ENCODE measurements around the gene LAMTOR5. TPM values are rescaled to one million over a fixed set of nuclear protein-coding genes. Genes with fewer than 3 reads are reported as not detected.

The LAMTOR5 gene
- total and polyA plus RNA-seq, 2 of the 4 experiments (the other 2 are of a cell fraction), result 159 to 369 TPM

DNA sequence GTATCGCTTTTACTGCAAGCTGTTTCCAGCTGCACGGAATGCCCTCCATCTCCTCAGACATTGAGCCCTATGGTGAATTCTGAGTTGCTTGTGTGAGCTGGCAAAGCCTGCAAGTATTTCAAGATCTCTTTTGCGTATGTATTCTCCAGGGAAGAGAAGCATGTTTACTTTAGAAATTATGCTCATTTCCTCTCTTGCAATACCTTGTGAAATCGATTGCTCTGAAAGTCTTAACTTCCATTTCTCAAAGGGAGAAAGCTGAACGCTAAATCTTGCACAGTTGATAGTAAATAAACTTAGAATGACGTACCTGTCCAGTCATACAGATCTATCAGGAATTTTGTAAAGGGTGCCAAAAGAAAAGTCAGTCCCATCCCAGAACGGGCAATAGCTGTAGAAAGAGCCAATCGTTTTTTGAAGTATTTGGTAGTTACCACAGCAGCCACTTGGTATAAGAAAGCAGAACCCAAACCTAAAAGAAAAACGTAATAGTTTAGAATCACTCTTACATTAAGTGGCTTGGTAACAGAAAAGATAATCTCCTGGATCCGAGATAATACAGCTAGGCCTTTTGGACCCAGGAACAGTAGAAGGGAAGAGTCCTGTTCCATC, 26.7 kb downstream of the LAMTOR5 start:
- H3K56ac ChIP-seq (ENCODE audit: extremely low read depth, insufficient read depth, low read length), result peak overlapping the region; percentile 24; the same call in 1 of the 2 replicates
- DNase-seq, result peak; percentile 94
- peak overlapping the region; percentile 92; the same call in 1 of the 2 replicates for H3K18ac ChIP-seq (ENCODE audit: low read depth, low read length)
- intact Hi-C loops (cut with micrococcal nuclease), result loop anchor here (1.0 to 2.0 kb wide), 2 partner anchors 9 to 14 kb away; no protein-coding TSS in a partner anchor
- no peaks in the 10 kb centered on the region for H3K27me3 ChIP-seq (ENCODE audit: control insufficient read depth, insufficient read depth, low read length)
- H3K27ac ChIP-seq (ENCODE audit: insufficient read depth, low read length), result peak overlapping the region; percentile 74; the same call in 1 of the 2 replicates
- H4K8ac ChIP-seq (ENCODE audit: low read depth in 2 of 2, low read length in 2 of 2), result peak overlapping the region; percentile 0 to 41; a peak in 1 of 4 replicates
- peaks cover 6% of the 10 kb centered on the region; the same call in 1 of the 2 replicates for H3K9me1 ChIP-seq (ENCODE audit: insufficient read depth, low read length)
- POLR2A ChIA-PET (ENCODE audit: unreplicated experiment), result interaction anchor here (1.2 kb wide), 1 partner anchor 10 kb away, joined by 4 read pairs; no protein-coding TSS in a partner anchor
- no peak overlapping the region for H2AFZ ChIP-seq (replicated peaks; ENCODE audit: low read length, poor library complexity)
- H3K23ac ChIP-seq (ENCODE audit: low read depth, low read length), result no peak overlapping the region
- in situ Hi-C loops (cut with MboI; ENCODE audit: low sequenced_read_pairs), result no loop called here
- H3K4me3 ChIP-seq (ENCODE audit: insufficient read depth, low read depth, low read length), result no peak overlapping the region
- no TSS peak for BruUV-seq (replicated peaks)
- WGBS, 2 experiments (ENCODE audit: extremely low coverage in 2 of 2, insufficient read length in 1 of 2), result 60% methylated on average over 1 of the region's 10 CpGs; no CpG with 5 or more reads in 1 of the 2 experiments
- peak overlapping the region; percentile 6; the same call in 1 of the 2 replicates for H2BK20ac ChIP-seq (ENCODE audit: low read depth, low read length)
- H4K5ac ChIP-seq (ENCODE audit: low read depth, low read length), result peak overlapping the region; percentile 76
- no peak overlapping the region for H2BK15ac ChIP-seq (ENCODE audit: low read depth, low read length)
- no peak overlapping the region for H2AK9ac ChIP-seq (replicated peaks; ENCODE audit: low read depth, low read length, poor library complexity)
- peaks cover 17% of the 10 kb centered on the region for H3K4me1 ChIP-seq (ENCODE audit: control insufficient read depth, insufficient read depth, low read length)
- H3K36me3 ChIP-seq (ENCODE audit: control insufficient read depth, insufficient read depth, low read length), result peaks cover 15% of the 10 kb centered on the region
- no peak overlapping the region for H3K9ac ChIP-seq (ENCODE audit: low read depth, low read length)
- CTCF ChIA-PET, result interaction anchor here (0.5 kb wide), 1 partner anchor 23 kb away, joined by 4 read pairs; no protein-coding TSS in a partner anchor
- H2AK5ac ChIP-seq (ENCODE audit: low read depth, low read length), result no peak overlapping the region
- no peaks in the 10 kb centered on the region for H4K20me1 ChIP-seq (ENCODE audit: insufficient read depth, low read length)
- no peak overlapping the region; the same call in 1 of the 2 replicates for H3K14ac ChIP-seq (replicated peaks; ENCODE audit: low read depth, low read length)
- H2BK120ac ChIP-seq (ENCODE audit: low read depth, low read length), result peak overlapping the region; percentile 45; the same call in 1 of the 2 replicates
- H3K4me2 ChIP-seq (ENCODE audit: low read depth, low read length), result peak overlapping the region; percentile 33; the same call in 1 of the 2 replicates
- H3K4ac ChIP-seq (ENCODE audit: low read depth, low read length), result peak overlapping the region; percentile 17; the same call in 1 of the 2 replicates
- H3K79me1 ChIP-seq (ENCODE audit: low read depth in 1 of 2, low read length in 2 of 2), result peaks cover 3% of the 10 kb centered on the region in 2 experiments; a peak in 3 of 4 replicates
- TF ChIP-seq SMC3 (IDR thresholded peaks at IDR 0.05; ENCODE audit: low read depth, low read length) (no peak), CEBPB (IDR thresholded peaks at IDR 0.05; ENCODE audit: low read depth, low read length) (peak; percentile 96)
- ATAC-seq (ENCODE audit: low read depth), result peak; percentile 89
- H2BK5ac ChIP-seq (ENCODE audit: low read depth, low read length, poor library complexity, severe bottlenecking), result peak overlapping the region; percentile 37
- dilution Hi-C loops (cut with HindIII; ENCODE audit: low sequenced_read_pairs, unreplicated experiment), result no loop called here
- H4K91ac ChIP-seq (ENCODE audit: insufficient read depth, low read depth, low read length), result no peak overlapping the region
- no peaks in the 10 kb centered on the region for H3K9me3 ChIP-seq (ENCODE audit: control insufficient read depth, insufficient read depth, low read length)
